GM19099 (cell line): Measurements from ENCODE around the gene GOLGA6C.
"Not testable (repeated sequence)": the region's sequence is repeated elsewhere in the genome, so short reads cannot be mapped to it uniquely, and the experiment has no call there.

ENCODE experiments used
- POLR2A ChIP-seq: IDR thresholded peaks from 3 replicates; pipeline ENCODE4 v1.6.1; 2011; ENCODE audit warnings: low read depth; ENCODE audit not compliant: insufficient read length; ENCODE audit errors: extremely low read depth

Gene GOLGA6C

GRCh38 chr15:75258034-75258433, at the start of gene GOLGA6C:
TSS of gene GOLGA6C (plus strand) at chr15:75258334. CDS start at chr15:75258599, 265 bp downstream.
- TF ChIP-seq POLR2A: not testable (repeated sequence)

- TF ChIP-seq POLR2A: peak; percentile 36
These were observed 49.4 kb upstream of the GOLGA6C start for GRCh38 chr15:75208501-75209288.

GRCh38 chr15:75209289-75209676, 48.9 kb upstream of the GOLGA6C start:
- TF ChIP-seq POLR2A: no peak

GRCh38 chr15:75210811-75211230, 47.3 kb upstream of the GOLGA6C start:
- TF ChIP-seq POLR2A: no peak

- peak; percentile 21 for TF ChIP-seq POLR2A
These were observed 46.5 kb upstream of the GOLGA6C start for GRCh38 chr15:75211436-75212199.

- no peak for TF ChIP-seq POLR2A
These were observed 45.8 kb upstream of the GOLGA6C start for GRCh38 chr15:75212200-75212858.

- no peak for TF ChIP-seq POLR2A
These were observed 44.8 kb upstream of the GOLGA6C start for GRCh38 chr15:75213212-75213767.

- TF ChIP-seq POLR2A: no peak
These were observed 44.3 kb upstream of the GOLGA6C start for GRCh38 chr15:75213768-75214221.

GRCh38 chr15:75214293-75215096, 43.6 kb upstream of the GOLGA6C start:
- TF ChIP-seq POLR2A: no peak

GRCh38 chr15:75215107-75216004, 42.8 kb upstream of the GOLGA6C start:
- peak; percentile 43 for TF ChIP-seq POLR2A

GRCh38 chr15:75217012-75217411, 41.1 kb upstream of the GOLGA6C start:
- TF ChIP-seq POLR2A: no peak

- no peak for TF ChIP-seq POLR2A
These were observed 34.4 kb upstream of the GOLGA6C start for GRCh38 chr15:75223688-75224087.

GRCh38 chr15:75224281-75224680, 33.9 kb upstream of the GOLGA6C start:
- no peak for TF ChIP-seq POLR2A

GRCh38 chr15:75225951-75226732, 32.0 kb upstream of the GOLGA6C start:
- no peak for TF ChIP-seq POLR2A
